ENCODE results near the gene MYCN.
"Not testable (repeated sequence)": the region's sequence is repeated elsewhere in the genome, so short reads cannot be mapped to it uniquely, and the experiment has no call there.

The MYCN gene

GRCh38 chr2:15901095-15901807 lies 39.1 kb upstream of the MYCN start:
- no peak for TF ChIP-seq CTCF (IDR thresholded peaks at IDR 0.05; ENCODE audit: borderline replicate concordance, control extremely low read depth, extremely low read depth, insufficient read depth, missing control alignments)

GRCh38 chr2:15901808-15902130 lies 38.6 kb upstream of the MYCN start:
- no peak for DNase-seq (ENCODE audit: low spot score)
- no peak for TF ChIP-seq CTCF (IDR thresholded peaks at IDR 0.05; ENCODE audit: borderline replicate concordance, control extremely low read depth, extremely low read depth, insufficient read depth, missing control alignments)
- in situ Hi-C loops (cut with MboI; ENCODE audit: low sequenced_read_pairs, unreplicated experiment): no loop called here

More at GRCh38 chr2:15901095-15901807, 39.1 kb upstream of the MYCN start:
- in situ Hi-C loops (cut with MboI; ENCODE audit: low sequenced_read_pairs, unreplicated experiment): no loop called here
- no peak for DNase-seq (ENCODE audit: low spot score)

- in situ Hi-C loops (cut with MboI; ENCODE audit: low sequenced_read_pairs, unreplicated experiment); DNase-seq (ENCODE audit: low spot score): not testable (repeated sequence)
These were observed 36.4 kb upstream of the MYCN start for GRCh38 chr2:15903910-15904309.

- no peak for TF ChIP-seq CTCF (IDR thresholded peaks at IDR 0.05; ENCODE audit: borderline replicate concordance, control extremely low read depth, extremely low read depth, insufficient read depth, missing control alignments)
- no peak for DNase-seq (ENCODE audit: low spot score)
- in situ Hi-C loops (cut with MboI; ENCODE audit: low sequenced_read_pairs, unreplicated experiment): no loop called here
These were observed 35.1 kb upstream of the MYCN start for GRCh38 chr2:15905267-15905645.

- TF ChIP-seq CTCF (IDR thresholded peaks at IDR 0.05; ENCODE audit: borderline replicate concordance, control extremely low read depth, extremely low read depth, insufficient read depth, missing control alignments): no peak
- no peak for DNase-seq (ENCODE audit: low spot score)
- in situ Hi-C loops (cut with MboI; ENCODE audit: low sequenced_read_pairs, unreplicated experiment): no loop called here
These were observed 34.3 kb upstream of the MYCN start for GRCh38 chr2:15905986-15906491.

GRCh38 chr2:15906778-15907177 lies 33.6 kb upstream of the MYCN start:
- TF ChIP-seq CTCF (IDR thresholded peaks at IDR 0.05; ENCODE audit: borderline replicate concordance, control extremely low read depth, extremely low read depth, insufficient read depth, missing control alignments): no peak
- in situ Hi-C loops (cut with MboI; ENCODE audit: low sequenced_read_pairs, unreplicated experiment): no loop called here
- DNase-seq (ENCODE audit: low spot score): no peak

- DNase-seq (ENCODE audit: low spot score): no peak
- in situ Hi-C loops (cut with MboI; ENCODE audit: low sequenced_read_pairs, unreplicated experiment): no loop called here
- TF ChIP-seq CTCF (IDR thresholded peaks at IDR 0.05; ENCODE audit: borderline replicate concordance, control extremely low read depth, extremely low read depth, insufficient read depth, missing control alignments): no peak
These were observed 32.7 kb upstream of the MYCN start for GRCh38 chr2:15907461-15908324.

Measured in GM13976 (cell line).